B cell (primary cell): ENCODE measurements around the gene SLCO3A1. TPM values are rescaled to one million over a fixed set of nuclear protein-coding genes. Genes with fewer than 3 reads are reported as not detected.

Experiments
- ATAC-seq: fragments of 200-7000 bp; cut with Tn5 transposase; one replicate; pipeline ENCODE4 v1.10.0; 2021; ENCODE audit warnings: low read depth, mild to moderate bottlenecking, moderate number of reproducible peaks, moderate library complexity
- CTCF ChIA-PET: fragments of 350-600 bp; sonication (Branson Sonifier 250); formaldehyde crosslinking; loops from one replicate; lab custom pipeline; 2021; ENCODE audit warnings: antibody characterized with exemption, inconsistent platforms; lab: Charles Lee
- POLR2A ChIA-PET: fragments of 350-600 bp; sonication (Branson Sonifier 250); formaldehyde crosslinking; loops from one replicate; lab custom pipeline; 2021; ENCODE audit warnings: antibody characterized with exemption; lab: Charles Lee
- DNase-seq: peaks from one replicate; pipeline ENCODE4 v3.0.0; 2013
- H2AFZ ChIP-seq: 2 replicates; pipeline ENCODE4 v1.6.1; 2012; ENCODE audit warnings: mild to moderate bottlenecking, low read depth, low read length; ENCODE audit not compliant: insufficient read depth, poor library complexity, severe bottlenecking
- H3K27ac ChIP-seq, 2 donors: 1 replicate in 1 of 2; 2 replicates in 1 of 2; pipeline ENCODE4 v1.5.1; 2012 to 2013; ENCODE audit warnings: low read length in 2 of 2, mild to moderate bottlenecking in 2 of 2, moderate library complexity in 1 of 2
- H3K27me3 ChIP-seq, 4 experiments: fragments of 200-600 bp in 1 of 4; sonication (generic) in 1 of 4; replicated peaks in 1 of 4; 1 replicate in 2 of 4; 2 replicates in 2 of 4; pipeline versions ENCODE4 v1.6.1 to v1.7.0; 2013 to 2016; ENCODE audit warnings: low read length in 3 of 4, mild to moderate bottlenecking in 2 of 4, mixed read lengths in 1 of 4, moderate library complexity in 1 of 4; ENCODE audit not compliant: insufficient read depth in 4 of 4, control insufficient read depth in 3 of 4; ENCODE audit errors: control extremely low read depth in 1 of 4
- H3K36me3 ChIP-seq, 2 experiments: replicated peaks in 1 of 2; 1 replicate in 1 of 2; 2 replicates in 1 of 2; pipeline versions ENCODE4 v1.6.1 to v1.7.1; 2013; ENCODE audit warnings: low read length in 1 of 2; ENCODE audit not compliant: insufficient read depth in 2 of 2, control insufficient read depth in 1 of 2; ENCODE audit errors: control extremely low read depth in 1 of 2, extremely low read depth in 1 of 2
- H3K4me1 ChIP-seq, 2 donors: fragments of 200-600 bp in 1 of 2; sonication (generic) in 1 of 2; 1 replicate in 1 of 2; 2 replicates in 1 of 2; pipeline versions ENCODE4 v1.5.1 to v1.6.1; 2013 to 2017; ENCODE audit warnings: low read length in 2 of 2; ENCODE audit not compliant: control insufficient read depth in 2 of 2, insufficient read depth in 2 of 2
- H3K4me2 ChIP-seq: replicated peaks from 2 replicates; pipeline ENCODE3; 2012; ENCODE audit warnings: mild to moderate bottlenecking, low read depth, low read length; ENCODE audit not compliant: poor library complexity, severe bottlenecking
- H3K4me3 ChIP-seq, 5 experiments: fragments of 200-600 bp in 1 of 5; sonication (generic) in 1 of 5; 1 replicate in 3 of 5; 2 replicates in 2 of 5; pipeline versions ENCODE4 v1.5.1 to v1.7.0; 2011 to 2016; ENCODE audit warnings: low read length in 4 of 5, mild to moderate bottlenecking in 4 of 5, low read depth in 2 of 5, control low read depth in 1 of 5, moderate library complexity in 1 of 5; ENCODE audit not compliant: insufficient read depth in 1 of 5; ENCODE audit errors: control extremely low read depth in 1 of 5, extremely low read depth in 1 of 5
- H3K79me2 ChIP-seq: fragments of 200-600 bp; sonication (generic); one replicate; pipeline ENCODE4 v1.6.0; 2016; ENCODE audit warnings: low read length; ENCODE audit not compliant: control insufficient read depth, insufficient read depth
- H3K9ac ChIP-seq: fragments of 200-600 bp; sonication (generic); 2 replicates; pipeline ENCODE4 v1.6.1; 2017; ENCODE audit warnings: mild to moderate bottlenecking, low read length, moderate library complexity
- H3K9me3 ChIP-seq, 3 donors: one replicate each; pipeline versions ENCODE4 v1.6.1 to v1.7.1; 2013; ENCODE audit warnings: low read length in 2 of 3; ENCODE audit not compliant: control insufficient read depth in 2 of 3, insufficient read depth in 1 of 3; ENCODE audit errors: control extremely low read depth in 1 of 3
- H4K20me1 ChIP-seq: 2 replicates; pipeline ENCODE4 v1.6.0; 2012; ENCODE audit warnings: mild to moderate bottlenecking, low read length; ENCODE audit not compliant: insufficient read depth, control insufficient read depth, poor library complexity, severe bottlenecking
- H3K27ac Mint-ChIP-seq: one replicate; pipeline ENCODE4 v1.8.0; 2021; ENCODE audit warnings: mixed read lengths
- H3K27me3 Mint-ChIP-seq: one replicate; pipeline ENCODE4 v1.8.0; 2021; ENCODE audit warnings: mixed read lengths
- H3K4me1 Mint-ChIP-seq: one replicate; pipeline ENCODE4 v1.8.0; 2021; ENCODE audit warnings: mixed read lengths
- H3K4me3 Mint-ChIP-seq: one replicate; pipeline ENCODE4 v1.8.0; 2021; ENCODE audit warnings: mixed read lengths
- H3K9me3 Mint-ChIP-seq: one replicate; pipeline ENCODE4 v1.8.0; 2022; ENCODE audit warnings: mixed read lengths; ENCODE audit not compliant: insufficient read depth
- CTCF ChIP-seq: fragments of 200-600 bp; IDR thresholded peaks from one replicate; pipeline ENCODE4 v1.8.0; 2022; ENCODE audit warnings: antibody characterized with exemption, mild to moderate bottlenecking
- EZH2 ChIP-seq: IDR thresholded peaks from 2 replicates; pipeline ENCODE4 v1.6.1; 2012; ENCODE audit warnings: borderline replicate concordance, low read depth, mild to moderate bottlenecking, moderate library complexity, low read length; ENCODE audit not compliant: insufficient read depth, poor library complexity, severe bottlenecking
- WGBS: methylation state at CpG from one replicate; pipeline ENCODE4 v1.1.5; 2013; ENCODE audit warnings: missing lambda C conversion rate; ENCODE audit not compliant: insufficient coverage; 5-methylcytosine and 5-hydroxymethylcytosine counted together
- intact Hi-C: fragments of 100-400 bp; cut with micrococcal nuclease; formaldehyde crosslinking; loops from one replicate; pipeline ENCODE4 v1.10.0; 2022
- polyA plus RNA-seq: library from polyadenylated mRNA; depleted of rRNA; stranded (reverse); fragments of >200 nt; gene quantifications from 2 replicates; pipeline ENCODE4 v1.2.3, GENCODE V29; 2012
- total RNA-seq, 2 donors: library from RNA; stranded (reverse); fragments of 120-200 nt in 1 of 2; gene quantifications; 1 replicate in 1 of 2; 2 replicates in 1 of 2; pipeline versions ENCODE4 v1.2.3 to v1.2.4, GENCODE V29; 2013 to 2022

Gene SLCO3A1
- total and polyA plus RNA-seq, 2 donors (not counting 1 experiment from before 2014, with no cell fraction given), result 0.99 to 2.3 TPM

- H3K4me1 ChIP-seq, result peaks cover 3% of the 10 kb centered on the region in 2 donors
- Mint-ChIP-seq H3K4me1 (peaks cover 6% of the 10 kb centered on the region), H3K27me3 (no peaks in the 10 kb centered on the region), H3K4me3 (no peak overlapping the region), H3K27ac (no peak overlapping the region), H3K9me3 (no peaks in the 10 kb centered on the region)
- H4K20me1 ChIP-seq, result no peaks in the 10 kb centered on the region
- ATAC-seq, result no peak
- no peaks in the 10 kb centered on the region for H3K36me3 ChIP-seq
- no peaks in the 10 kb centered on the region for H3K79me2 ChIP-seq
- H3K27ac ChIP-seq, result no peak overlapping the region
- H3K9ac ChIP-seq, result no peak overlapping the region
- WGBS, result 98% methylated on average over 5 of the region's 7 CpGs
- H3K4me2 ChIP-seq, result no peak overlapping the region
- CTCF ChIA-PET, result no interaction called here
- POLR2A ChIA-PET, result no interaction called here
- H3K27me3 ChIP-seq, result no peaks in the 10 kb centered on the region
- peaks cover 0 to 3% (median 0%) of the 10 kb centered on the region in 3 donors for H3K9me3 ChIP-seq
- H2AFZ ChIP-seq, result no peak overlapping the region
- intact Hi-C loops, result no loop called here
- H3K4me3 ChIP-seq, result no peak overlapping the region
- TF ChIP-seq EZH2 (no peak), CTCF (no peak)
- DNase-seq, result no peak
Observed at GRCh38 chr15:92166029-92166428, 312.5 kb downstream of the SLCO3A1 start.

GRCh38 chr15:92166751-92167405 lies 313.4 kb downstream of the SLCO3A1 start:
- DNase-seq (no peak), ATAC-seq (no peak)
- no peak for TF ChIP-seq CTCF
- no peak for TF ChIP-seq EZH2
- no peak overlapping the region for H3K9ac ChIP-seq
- Mint-ChIP-seq H3K27me3 (no peaks in the 10 kb centered on the region), H3K9me3 (no peaks in the 10 kb centered on the region), H3K4me3 (no peak overlapping the region), H3K27ac (no peak overlapping the region), H3K4me1 (peaks cover under 1% of the 10 kb centered on the region)
- H4K20me1 ChIP-seq, result no peaks in the 10 kb centered on the region
- H3K9me3 ChIP-seq, result peaks cover 0 to 3% (median 0%) of the 10 kb centered on the region in 3 donors
- no peaks in the 10 kb centered on the region for H3K27me3 ChIP-seq
- WGBS, result 65% methylated on average over 6 of the region's 8 CpGs
- ChIA-PET POLR2A (no interaction called here), CTCF (no interaction called here)
- no peaks in the 10 kb centered on the region for H3K79me2 ChIP-seq
- H3K4me3 ChIP-seq, result no peak overlapping the region
- intact Hi-C loops, result no loop called here
- no peak overlapping the region for H2AFZ ChIP-seq
- H3K27ac ChIP-seq, result no peak overlapping the region
- no peaks in the 10 kb centered on the region for H3K4me1 ChIP-seq
- no peak overlapping the region for H3K4me2 ChIP-seq
- H3K36me3 ChIP-seq, result no peaks in the 10 kb centered on the region
